ENCODE results near the gene RHOA. TPM values are rescaled to one million over a fixed set of nuclear protein-coding genes. Genes with fewer than 3 reads are reported as not detected.
"Not testable (repeated sequence)": the region's sequence is repeated elsewhere in the genome, so short reads cannot be mapped to it uniquely, and the experiment has no call there.

Gene RHOA
- total RNA-seq, 2 donors from 2014 or later, result 296 to 343 TPM

DNA sequence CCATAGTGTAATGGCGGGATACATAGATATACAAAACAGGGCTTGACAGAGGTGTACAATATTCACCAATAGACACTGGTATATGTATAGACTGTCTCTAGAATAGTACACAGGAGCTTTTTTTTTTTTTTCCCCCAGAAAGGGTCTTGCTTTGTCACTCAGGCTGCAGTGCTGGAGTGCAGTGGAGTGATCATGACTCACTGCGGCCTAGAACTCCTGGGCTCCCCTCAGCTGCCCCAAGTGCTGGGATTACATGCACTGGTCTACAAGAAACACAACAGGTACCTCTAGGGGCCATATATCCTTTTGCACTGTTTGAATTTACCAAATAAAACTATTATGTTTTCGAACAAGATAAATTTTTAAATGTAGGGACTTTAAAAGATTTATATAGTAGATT is 12.3 kb downstream of the RHOA start:
- TF ChIP-seq POLR2A (IDR thresholded peaks at IDR 0.05) (no peak), POLR2AphosphoS5 (IDR thresholded peaks at IDR 0.05) (no peak)
- WGBS, result 94% methylated on average over 3 of the region's 3 CpGs
- H3K4me3 ChIP-seq, result no peak overlapping the region
- no peaks in the 10 kb centered on the region for H3K36me3 ChIP-seq
- no peaks in the 10 kb centered on the region for H3K4me1 ChIP-seq (replicated peaks)
- H3K9me3 ChIP-seq, result no peaks in the 10 kb centered on the region
- H3K27ac ChIP-seq, result no peak overlapping the region
- no peak for DNase-seq (ENCODE audit: low spot score)
- no peaks in the 10 kb centered on the region for H3K27me3 ChIP-seq (replicated peaks; ENCODE audit: insufficient read depth)
- intact Hi-C loops (cut with DNase I), result no loop called here

DNA sequence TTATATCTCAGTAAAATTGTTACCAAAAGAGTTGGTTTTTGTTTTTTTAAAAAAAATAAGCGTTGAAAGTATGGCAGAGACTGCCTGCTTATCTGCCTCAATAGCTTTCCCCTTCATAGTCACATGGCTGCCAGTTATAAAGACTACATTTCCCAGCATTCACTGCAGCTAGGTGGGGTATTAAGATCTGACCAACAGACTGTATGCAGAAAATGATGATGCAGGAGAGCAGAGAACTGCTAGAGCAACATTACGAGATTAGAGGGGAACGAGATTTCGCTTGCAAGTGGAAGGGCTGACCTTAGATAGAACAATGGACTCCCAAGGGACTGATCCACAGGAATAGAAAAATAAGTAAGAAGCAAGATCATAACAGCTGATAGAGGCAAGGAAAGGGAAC is 14.3 kb downstream of the RHOA start:
- Histone ChIP-seq H3K27me3 (replicated peaks; ENCODE audit: insufficient read depth) (no peaks in the 10 kb centered on the region), H3K4me3 (no peak overlapping the region), H3K9me3 (no peaks in the 10 kb centered on the region), H3K4me1 (replicated peaks) (no peaks in the 10 kb centered on the region), H3K36me3 (no peaks in the 10 kb centered on the region), H3K27ac (no peak overlapping the region)
- peak; percentile 24 for TF ChIP-seq POLR2AphosphoS5 (IDR thresholded peaks at IDR 0.05)
- TF ChIP-seq, protein P1, sequence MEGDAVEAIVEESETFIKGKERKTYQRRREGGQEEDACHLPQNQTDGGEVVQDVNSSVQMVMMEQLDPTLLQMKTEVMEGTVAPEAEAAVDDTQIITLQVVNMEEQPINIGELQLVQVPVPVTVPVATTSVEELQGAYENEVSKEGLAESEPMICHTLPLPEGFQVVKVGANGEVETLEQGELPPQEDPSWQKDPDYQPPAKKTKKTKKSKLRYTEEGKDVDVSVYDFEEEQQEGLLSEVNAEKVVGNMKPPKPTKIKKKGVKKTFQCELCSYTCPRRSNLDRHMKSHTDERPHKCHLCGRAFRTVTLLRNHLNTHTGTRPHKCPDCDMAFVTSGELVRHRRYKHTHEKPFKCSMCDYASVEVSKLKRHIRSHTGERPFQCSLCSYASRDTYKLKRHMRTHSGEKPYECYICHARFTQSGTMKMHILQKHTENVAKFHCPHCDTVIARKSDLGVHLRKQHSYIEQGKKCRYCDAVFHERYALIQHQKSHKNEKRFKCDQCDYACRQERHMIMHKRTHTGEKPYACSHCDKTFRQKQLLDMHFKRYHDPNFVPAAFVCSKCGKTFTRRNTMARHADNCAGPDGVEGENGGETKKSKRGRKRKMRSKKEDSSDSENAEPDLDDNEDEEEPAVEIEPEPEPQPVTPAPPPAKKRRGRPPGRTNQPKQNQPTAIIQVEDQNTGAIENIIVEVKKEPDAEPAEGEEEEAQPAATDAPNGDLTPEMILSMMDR (IDR thresholded peaks at IDR 0.05), result no peak
- WGBS, result 52% methylated on average over 4 of the region's 4 CpGs
- intact Hi-C loops (cut with DNase I), result no loop called here
- DNase-seq (ENCODE audit: low spot score), result no peak

DNA sequence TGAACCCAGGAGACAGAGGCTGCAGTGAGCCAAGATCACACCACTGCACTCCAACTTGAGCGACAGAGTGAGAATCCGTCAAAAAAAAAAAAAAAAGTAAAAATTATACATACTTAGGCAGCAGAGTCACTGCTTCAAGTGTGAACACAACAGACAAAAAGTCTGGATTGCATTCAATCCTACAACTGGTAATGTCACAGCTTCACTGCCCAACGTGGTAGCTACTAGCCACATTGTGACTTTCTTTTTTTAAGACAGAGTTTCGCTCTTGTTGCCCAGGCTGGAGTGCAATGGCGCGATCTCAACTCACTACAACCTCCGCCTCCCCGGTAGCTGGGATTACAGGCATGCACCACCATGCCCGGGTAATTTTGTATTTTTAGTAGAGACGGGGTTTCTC is 20.5 kb downstream of the RHOA start:
- H3K27ac ChIP-seq; intact Hi-C loops (cut with DNase I); H3K36me3 ChIP-seq; H3K4me1 ChIP-seq (replicated peaks); H3K4me3 ChIP-seq; DNase-seq (ENCODE audit: low spot score); H3K9me3 ChIP-seq; H3K27me3 ChIP-seq (replicated peaks; ENCODE audit: insufficient read depth): not testable (repeated sequence)
- 93% methylated on average over 10 of the region's 10 CpGs for WGBS

DNA sequence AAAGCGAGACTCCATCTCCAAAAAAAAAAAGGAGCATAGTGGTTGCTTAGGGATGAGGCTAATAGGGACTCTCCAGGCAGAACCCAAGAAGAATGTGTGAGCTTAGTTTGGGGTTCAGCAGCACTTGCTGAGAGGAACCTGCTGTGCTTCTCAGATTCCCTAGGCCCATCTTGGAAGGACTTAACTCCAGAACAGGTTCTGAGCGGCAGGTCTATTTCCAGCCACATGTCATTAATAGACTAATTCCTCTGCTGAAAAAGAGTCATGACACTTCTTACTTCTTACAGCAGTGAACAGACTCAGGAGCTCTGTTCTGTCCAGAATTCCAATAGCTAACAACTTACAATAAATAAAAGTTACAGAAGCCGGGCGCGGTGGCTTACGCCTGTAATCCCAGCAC is 22.5 kb downstream of the RHOA start:
- intact Hi-C loops (cut with DNase I), result no loop called here
- WGBS, result 99% methylated on average over 6 of the region's 6 CpGs
- Histone ChIP-seq H3K36me3 (no peaks in the 10 kb centered on the region), H3K4me3 (no peak overlapping the region), H3K9me3 (no peaks in the 10 kb centered on the region), H3K27ac (no peak overlapping the region), H3K4me1 (replicated peaks) (no peaks in the 10 kb centered on the region), H3K27me3 (replicated peaks; ENCODE audit: insufficient read depth) (no peaks in the 10 kb centered on the region)
- no peak for DNase-seq (ENCODE audit: low spot score)
- TF ChIP-seq POLR2AphosphoS5 (IDR thresholded peaks at IDR 0.05), result no peak
- TF ChIP-seq, protein P1 (IDR thresholded peaks at IDR 0.05), result no peak
- TF ChIP-seq POLR2A (IDR thresholded peaks at IDR 0.05), result no peak

DNA sequence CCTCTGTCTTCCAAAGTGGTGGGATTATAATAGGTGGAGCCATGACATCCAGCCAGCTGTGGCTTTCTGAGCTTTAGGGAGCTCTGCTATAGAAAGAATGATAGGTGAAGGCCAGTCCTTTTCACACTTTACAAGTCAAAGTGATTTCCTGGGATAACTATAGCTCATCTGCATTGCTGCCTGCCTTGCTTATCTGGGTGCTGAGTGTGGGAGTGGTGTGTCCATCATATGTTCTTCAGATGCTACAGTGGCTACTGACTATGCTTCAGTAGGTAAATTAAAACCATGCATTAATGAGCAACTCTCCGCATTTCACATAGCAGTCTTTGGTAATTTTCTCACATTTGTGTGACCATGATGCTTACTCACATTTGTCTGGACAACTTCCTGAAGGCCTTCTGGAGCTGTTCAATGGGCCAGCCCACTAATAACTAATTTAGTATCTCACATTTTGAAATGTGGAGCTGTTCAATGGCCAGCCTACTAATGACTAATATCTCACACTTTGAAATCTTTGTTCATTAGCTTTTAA is 23.4 kb downstream of the RHOA start:
- intact Hi-C loops (cut with DNase I), result no loop called here
- 92% methylated on average over 1 of the region's 1 CpG for WGBS
- Histone ChIP-seq H3K4me3 (no peak overlapping the region), H3K27me3 (replicated peaks; ENCODE audit: insufficient read depth) (no peaks in the 10 kb centered on the region), H3K9me3 (no peaks in the 10 kb centered on the region), H3K4me1 (replicated peaks) (no peaks in the 10 kb centered on the region), H3K27ac (no peak overlapping the region), H3K36me3 (no peaks in the 10 kb centered on the region)
- TF ChIP-seq, protein P1 (IDR thresholded peaks at IDR 0.05), result no peak
- TF ChIP-seq POLR2A (IDR thresholded peaks at IDR 0.05) (no peak), POLR2AphosphoS5 (IDR thresholded peaks at IDR 0.05) (no peak)
- DNase-seq (ENCODE audit: low spot score), result no peak

DNA sequence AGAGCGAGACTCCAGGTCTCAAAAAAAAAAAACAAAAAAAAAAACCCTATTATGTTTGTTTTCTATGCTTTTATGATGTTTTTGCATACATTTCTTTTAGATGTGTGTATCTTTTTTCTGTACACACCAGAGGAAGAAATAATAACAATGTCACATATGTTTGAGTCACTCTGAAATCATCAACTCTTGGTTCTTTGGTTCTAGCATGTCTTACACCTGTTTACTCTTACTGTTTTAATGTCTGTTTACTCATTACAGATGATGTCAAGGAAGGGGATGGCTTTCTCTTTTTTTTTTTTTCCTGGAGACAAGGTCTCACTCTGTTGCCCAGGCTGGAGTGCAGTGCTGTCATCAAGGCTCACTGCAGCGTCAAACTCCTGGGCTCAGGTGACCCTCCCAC is 24.1 kb downstream of the RHOA start:
- no peak overlapping the region for H3K4me3 ChIP-seq

More for the DNA sequence above, 24.1 kb downstream of the RHOA start:
- Histone ChIP-seq H3K27me3 (replicated peaks; ENCODE audit: insufficient read depth) (no peaks in the 10 kb centered on the region), H3K4me1 (replicated peaks) (no peaks in the 10 kb centered on the region), H3K36me3 (no peaks in the 10 kb centered on the region), H3K27ac (no peak overlapping the region), H3K9me3 (no peaks in the 10 kb centered on the region)
- WGBS, result 93% methylated on average over 2 of the region's 2 CpGs
- intact Hi-C loops (cut with DNase I), result no loop called here
- TF ChIP-seq POLR2AphosphoS5 (IDR thresholded peaks at IDR 0.05) (no peak), POLR2A (IDR thresholded peaks at IDR 0.05) (no peak)
- TF ChIP-seq, protein P1 (IDR thresholded peaks at IDR 0.05), result no peak
- no peak for DNase-seq (ENCODE audit: low spot score)
